Ramos (cell line): ENCODE measurements around the gene PTPN13.

Experiments
- in situ Hi-C: fragments of 300-500 bp; cut with MboI; formaldehyde crosslinking; loops from one replicate; pipeline ENCODE4 v1.14.3; 2022; ENCODE audit warnings: low sequenced_read_pairs; ENCODE audit not compliant: unreplicated experiment

Gene PTPN13, protein sequence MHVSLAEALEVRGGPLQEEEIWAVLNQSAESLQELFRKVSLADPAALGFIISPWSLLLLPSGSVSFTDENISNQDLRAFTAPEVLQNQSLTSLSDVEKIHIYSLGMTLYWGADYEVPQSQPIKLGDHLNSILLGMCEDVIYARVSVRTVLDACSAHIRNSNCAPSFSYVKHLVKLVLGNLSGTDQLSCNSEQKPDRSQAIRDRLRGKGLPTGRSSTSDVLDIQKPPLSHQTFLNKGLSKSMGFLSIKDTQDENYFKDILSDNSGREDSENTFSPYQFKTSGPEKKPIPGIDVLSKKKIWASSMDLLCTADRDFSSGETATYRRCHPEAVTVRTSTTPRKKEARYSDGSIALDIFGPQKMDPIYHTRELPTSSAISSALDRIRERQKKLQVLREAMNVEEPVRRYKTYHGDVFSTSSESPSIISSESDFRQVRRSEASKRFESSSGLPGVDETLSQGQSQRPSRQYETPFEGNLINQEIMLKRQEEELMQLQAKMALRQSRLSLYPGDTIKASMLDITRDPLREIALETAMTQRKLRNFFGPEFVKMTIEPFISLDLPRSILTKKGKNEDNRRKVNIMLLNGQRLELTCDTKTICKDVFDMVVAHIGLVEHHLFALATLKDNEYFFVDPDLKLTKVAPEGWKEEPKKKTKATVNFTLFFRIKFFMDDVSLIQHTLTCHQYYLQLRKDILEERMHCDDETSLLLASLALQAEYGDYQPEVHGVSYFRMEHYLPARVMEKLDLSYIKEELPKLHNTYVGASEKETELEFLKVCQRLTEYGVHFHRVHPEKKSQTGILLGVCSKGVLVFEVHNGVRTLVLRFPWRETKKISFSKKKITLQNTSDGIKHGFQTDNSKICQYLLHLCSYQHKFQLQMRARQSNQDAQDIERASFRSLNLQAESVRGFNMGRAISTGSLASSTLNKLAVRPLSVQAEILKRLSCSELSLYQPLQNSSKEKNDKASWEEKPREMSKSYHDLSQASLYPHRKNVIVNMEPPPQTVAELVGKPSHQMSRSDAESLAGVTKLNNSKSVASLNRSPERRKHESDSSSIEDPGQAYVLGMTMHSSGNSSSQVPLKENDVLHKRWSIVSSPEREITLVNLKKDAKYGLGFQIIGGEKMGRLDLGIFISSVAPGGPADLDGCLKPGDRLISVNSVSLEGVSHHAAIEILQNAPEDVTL (N-terminal part only)

DNA sequence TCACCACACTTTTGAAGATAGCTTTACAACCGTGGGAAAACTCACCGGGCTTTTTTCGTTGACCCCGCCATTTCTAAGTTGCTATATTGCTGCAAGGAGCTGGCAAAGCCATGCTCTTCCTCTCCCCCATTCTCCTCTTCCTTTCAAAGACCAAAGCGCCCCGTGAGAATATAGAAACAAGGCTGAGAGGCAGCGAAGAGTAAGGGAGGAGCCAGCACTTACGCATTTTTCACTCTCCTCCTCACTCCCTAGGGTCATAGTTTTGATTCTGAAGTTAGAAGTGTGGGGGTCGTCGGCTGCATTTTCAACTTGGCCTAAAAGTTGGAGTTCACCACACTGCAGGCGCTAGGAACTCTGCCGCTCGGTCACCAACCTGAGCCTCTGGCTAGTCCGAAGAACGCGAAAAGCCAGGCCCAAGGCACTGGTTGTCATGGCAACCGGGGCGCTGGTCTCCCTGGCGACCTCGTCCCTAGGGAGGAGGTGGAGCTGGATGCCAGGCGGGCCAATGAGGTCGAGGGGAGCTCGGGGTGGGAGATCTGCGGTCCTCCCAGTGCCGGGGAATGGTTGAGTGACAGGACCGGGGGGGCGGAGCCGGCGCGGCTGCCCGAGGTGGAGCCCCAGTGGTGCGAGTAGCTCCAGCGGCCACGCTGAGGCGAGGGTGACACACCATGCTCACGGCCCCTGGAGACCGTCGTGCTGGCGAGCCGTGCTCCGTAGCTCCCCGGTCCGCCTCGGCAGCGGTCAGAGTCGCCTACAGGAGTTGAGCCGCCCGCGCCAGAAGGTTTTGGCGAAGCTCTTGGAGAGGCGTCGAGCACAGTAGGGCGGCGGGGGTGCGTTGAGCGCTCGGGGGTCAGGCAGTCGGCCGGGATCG lies at the start of gene PTPN13:
PTPN13 (plus strand) TSS at position 628 of the 871 bp plus-strand sequence. CDS start 40,942 bp downstream, outside the sequence.
- in situ Hi-C loops, result no loop called here

DNA sequence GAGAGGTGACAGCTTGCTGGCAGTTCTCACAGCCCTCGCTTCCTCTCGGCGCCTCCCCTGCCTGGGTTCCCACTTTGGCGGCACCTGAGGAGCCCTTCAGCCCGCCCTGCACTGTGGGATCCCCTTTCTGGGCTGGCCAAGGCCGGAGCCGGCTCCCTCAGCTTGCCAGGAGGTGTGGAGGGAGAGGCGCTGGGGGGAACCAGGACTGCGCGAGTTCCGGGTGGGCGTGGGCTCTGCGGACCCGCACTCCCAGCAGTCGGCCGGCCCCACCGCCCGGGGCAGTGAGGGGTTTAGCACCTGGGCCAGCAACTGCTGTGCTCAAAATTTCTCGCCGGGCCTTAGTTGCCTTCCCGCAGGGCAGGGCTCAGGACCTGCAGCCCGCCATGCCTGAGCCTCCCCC lies 47.0 kb upstream of the PTPN13 start:
- in situ Hi-C loops, result no loop called here

DNA sequence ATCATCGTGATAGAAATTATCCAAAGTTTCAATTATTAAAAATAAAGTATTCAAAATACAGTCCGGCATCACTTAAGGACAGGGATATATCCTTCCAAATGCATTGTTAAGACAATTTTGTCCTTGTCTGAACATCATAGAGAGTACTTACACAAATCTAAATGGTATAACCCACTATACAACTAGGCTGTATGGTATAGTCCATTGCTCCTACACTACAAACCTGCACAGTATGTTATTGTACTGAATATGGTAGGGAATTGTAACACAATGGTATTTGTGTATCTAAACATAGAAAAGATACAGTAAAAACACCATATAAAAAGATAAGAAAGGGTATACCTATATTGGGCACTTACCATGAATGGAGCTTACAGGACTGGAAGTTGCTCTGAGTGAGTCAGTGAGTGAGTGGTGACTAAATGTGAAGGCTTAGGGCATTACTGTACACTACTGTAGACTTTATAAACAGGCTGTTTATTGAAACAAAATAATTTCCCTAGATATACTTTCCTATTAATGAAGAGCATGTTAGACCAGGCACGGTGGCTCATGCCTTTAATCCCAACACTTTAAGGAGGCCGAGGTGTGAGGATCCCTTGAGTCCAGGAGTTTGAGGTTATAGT lies 44.8 kb upstream of the PTPN13 start:
- in situ Hi-C loops, result no loop called here

DNA sequence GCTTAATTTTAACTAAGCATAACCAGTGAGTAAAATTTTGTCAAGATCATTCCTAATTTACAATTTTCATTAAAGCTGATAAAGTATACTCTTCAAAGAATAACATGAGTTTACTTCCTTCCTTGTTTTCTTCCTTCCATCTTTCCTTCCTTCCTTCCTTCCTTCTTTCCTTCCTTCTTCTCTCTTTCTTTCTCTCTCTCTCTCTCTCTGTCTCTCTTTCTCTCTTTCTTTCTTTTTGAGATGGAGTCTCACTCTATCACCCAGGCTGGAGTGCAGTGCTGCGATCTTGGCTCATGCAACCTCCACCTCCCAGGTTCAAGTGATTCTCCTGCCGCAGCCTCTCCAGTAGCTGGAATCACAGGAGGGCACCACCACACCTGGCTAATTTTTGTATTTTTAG lies 42.7 kb upstream of the PTPN13 start:
- in situ Hi-C loops, result no loop called here

DNA sequence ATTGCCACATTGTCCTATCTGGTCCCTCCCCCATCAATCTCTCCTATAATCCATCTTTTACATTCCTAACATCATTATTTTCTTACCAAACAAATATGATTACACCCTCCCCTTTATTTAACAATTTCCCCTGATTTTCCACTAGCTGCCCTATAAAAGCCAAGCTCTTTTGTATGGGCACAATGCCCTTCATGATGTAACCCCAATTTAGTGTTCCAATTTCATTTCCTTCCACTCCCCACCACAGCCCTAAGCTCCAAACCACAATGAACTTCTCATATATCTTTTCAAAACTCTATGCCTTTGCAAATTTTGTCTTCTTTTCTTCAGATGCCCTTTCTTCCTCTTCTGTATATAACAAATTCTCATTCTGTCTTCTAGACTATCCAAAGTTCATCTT lies 39.5 kb upstream of the PTPN13 start:
- in situ Hi-C loops, result no loop called here

DNA sequence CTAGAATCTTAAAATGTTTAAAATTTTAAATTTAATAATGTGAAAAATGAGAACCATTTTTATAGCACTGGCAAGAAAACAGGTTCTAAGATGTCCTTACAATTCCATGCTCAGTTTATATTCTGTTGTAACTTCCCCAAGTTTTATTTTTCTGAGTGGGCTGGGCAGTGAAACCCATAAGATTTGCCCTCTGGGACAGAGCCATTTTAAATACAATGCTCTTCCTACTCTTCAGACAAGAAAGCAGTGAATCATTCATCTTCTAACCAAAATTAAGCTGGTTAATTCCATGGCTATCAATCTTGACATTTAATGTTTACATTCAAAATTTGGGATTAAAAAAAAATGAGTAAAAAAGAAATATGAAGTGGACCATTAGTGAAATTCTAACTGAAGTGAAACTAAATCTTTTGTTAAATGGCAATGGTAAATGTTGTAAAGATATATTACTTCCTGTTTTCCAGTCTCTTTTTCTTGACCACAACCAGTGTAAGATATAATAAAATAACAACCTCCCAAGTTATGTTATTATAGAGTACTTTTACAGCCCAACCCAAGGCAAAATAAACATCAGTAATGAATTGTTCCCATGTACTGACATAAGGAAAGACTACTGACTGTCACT lies 37.2 kb upstream of the PTPN13 start:
- in situ Hi-C loops, result no loop called here

DNA sequence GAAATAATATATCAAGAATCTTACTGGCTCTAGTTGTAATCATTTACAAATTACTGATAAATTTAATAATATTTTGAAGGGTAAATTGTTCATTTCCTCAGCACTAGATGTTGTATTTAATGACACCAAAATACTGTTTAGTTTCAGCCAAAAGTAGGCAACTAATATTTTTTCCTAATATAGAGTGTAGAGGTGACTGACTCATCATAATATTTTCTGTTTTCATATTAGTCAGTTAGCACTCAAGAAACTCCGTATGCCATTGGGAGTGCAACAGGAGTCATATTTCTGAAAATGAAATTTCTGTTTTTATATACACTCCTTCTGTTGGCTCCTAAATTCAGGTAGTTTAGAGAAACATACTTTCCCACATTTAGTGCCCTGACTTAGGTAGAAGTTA lies 36.6 kb upstream of the PTPN13 start:
- in situ Hi-C loops, result no loop called here

DNA sequence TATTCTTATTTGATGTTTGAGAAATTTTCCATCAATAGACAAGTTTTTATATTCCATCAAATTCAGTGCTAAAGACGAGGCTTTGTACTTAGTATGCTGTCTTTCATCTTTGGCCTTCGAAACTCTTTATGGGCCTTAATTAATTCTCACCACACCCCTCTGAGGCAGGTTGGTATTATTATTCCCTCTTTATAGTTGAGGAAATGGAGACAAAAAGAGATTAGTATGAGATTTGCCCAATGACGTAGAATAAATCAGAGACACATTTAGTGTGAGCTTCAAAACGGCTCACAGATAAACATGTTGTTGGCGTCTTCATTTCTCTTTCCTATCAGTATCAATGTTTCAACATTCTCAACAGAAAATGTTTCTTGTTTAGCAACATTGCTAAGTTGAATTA lies 35.9 kb upstream of the PTPN13 start:
- in situ Hi-C loops, result no loop called here

DNA sequence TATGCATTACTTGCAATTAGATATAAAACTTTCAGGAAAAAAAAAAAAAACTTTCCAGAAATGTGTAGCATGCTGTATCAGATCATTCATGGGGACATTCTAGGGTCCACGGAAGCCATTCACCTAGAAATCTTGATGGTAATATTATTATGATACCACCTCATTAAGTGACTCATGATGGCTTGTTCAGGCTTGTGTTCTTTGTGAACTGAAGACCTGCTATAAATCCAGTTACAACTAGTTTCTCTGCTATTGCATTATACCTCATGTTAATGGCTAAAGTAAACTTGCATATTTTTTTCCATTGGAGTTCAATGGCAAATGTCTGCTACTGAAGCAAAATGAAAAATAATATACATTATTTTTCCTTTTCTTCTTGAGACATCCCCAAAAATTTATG lies 35.3 kb upstream of the PTPN13 start:
- in situ Hi-C loops, result no loop called here

DNA sequence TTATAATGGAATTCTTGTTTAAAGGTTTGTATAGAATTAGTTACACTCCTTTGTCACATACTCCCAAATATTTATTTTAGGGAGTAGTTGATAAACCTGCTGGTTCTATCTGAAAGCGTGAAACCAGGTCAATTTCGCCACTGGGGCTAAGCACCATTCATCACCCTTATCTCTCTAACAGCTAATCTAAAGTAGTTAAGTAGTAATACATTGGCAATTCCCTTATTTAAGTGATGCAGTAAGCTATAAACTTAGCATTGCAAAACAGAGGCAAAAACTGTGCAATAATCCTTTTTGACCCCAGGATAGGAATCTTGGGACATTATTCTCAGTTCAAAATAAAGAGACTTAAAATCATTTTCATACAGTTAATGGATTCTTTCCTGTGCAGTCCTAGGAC lies 33.7 kb upstream of the PTPN13 start:
- in situ Hi-C loops, result no loop called here

DNA sequence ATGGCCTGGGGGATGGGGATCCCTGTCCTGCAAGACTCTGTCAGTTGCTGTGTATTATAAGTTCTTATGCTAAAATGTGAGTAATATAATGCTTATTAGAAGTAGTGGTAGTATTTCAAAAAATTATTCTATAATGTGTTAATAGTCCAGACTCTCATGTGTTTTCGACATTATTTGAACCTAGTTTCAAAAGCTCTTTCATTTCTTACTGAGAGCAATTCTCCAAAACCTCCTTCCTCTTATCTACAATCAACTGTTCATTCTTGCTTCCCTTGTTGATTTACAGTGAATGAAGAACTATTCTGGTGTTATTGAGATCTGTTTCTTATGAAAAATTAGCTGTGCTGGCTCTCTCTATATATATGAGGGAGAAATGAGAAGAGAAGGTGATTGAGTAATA lies 32.9 kb upstream of the PTPN13 start:
- in situ Hi-C loops, result no loop called here

DNA sequence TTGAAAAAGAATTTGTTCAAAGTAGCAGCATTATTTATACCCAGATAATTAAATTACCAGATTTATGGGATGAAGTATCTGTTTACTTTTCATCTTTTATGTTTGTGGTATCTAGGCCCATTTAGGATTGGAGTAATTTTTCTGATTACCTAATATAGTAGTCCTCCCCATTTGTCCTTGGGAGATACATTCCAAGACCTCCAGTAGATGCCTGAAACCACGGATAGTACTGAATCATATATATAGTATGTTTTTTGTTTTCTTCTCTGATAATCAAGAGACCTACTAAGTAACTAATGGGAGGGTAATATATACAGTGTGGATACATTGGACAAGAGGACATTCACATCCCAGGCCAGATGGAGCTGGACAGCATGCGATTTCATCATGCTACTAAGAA lies 30.7 kb upstream of the PTPN13 start:
- in situ Hi-C loops, result no loop called here

DNA sequence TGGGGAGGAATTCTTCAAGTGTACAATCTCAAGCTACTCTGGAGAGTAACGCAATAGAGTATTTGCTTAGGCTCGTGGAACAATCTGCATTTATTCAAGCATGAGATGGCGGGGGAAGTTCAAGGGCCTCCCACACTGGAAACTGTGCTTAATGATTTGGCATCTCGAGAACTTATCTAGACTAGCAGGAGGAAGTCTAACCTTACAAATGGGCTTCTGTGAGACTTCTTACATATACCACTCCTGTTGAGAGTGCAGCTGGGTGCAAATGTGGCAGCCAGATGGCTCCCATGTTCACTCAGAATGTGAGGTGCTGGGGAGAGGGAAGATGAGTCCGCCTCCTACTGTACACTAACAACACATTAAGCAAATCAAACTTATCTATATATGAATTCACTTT lies 29.3 kb upstream of the PTPN13 start:
- in situ Hi-C loops, result no loop called here

DNA sequence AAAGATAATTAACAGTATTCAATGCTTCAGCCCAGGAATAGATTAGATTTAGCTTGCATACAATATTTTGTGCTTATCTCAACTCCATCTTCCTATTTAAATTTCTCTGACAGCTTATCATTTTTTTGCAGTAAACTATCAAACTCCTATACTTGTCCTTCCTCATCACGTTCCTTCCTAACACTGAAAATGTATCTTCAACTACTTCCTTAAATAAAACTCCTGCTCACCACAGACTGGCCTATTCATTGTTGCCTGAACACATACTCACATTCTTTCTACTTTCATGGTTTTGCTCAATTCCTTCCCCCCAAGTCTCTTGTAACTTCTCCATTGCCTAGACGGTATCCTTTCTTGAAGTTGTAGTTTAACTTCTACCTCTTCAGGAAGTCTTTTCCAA lies 28.5 kb upstream of the PTPN13 start:
- in situ Hi-C loops, result no loop called here

DNA sequence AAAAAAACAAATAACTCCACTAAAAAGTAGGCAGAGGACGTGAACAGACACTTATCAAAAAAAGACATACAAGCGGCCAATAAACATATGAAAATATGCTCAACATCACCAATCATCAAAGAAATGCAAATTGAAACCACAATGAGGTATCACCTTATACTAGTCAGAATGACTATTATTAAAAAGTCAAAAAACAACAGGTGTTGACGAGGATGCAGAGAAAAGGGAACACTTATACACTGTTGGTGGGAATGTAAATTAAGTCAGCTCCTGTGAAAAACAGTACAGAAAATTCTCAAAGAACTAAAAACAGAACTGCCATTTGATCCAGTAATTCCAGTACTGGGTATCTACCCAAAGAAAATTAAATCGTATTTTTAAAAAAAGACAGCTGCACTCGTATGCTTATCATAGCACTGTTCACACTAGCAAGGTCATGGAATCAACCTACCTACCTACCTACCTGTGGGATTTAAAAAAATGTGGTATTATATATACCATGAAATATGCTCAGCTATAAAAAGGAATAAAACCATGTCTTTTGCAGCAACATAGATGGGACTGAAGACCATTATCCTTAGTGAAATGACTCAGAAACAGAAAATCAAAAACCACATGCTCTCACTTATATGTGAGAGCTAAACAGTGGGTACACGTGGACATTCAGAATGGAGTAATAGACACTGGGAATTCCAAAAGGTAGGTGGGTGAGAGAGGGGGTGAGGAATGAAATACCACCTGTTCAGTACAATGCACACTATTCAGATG lies 24.8 kb upstream of the PTPN13 start:
- in situ Hi-C loops, result no loop called here

DNA sequence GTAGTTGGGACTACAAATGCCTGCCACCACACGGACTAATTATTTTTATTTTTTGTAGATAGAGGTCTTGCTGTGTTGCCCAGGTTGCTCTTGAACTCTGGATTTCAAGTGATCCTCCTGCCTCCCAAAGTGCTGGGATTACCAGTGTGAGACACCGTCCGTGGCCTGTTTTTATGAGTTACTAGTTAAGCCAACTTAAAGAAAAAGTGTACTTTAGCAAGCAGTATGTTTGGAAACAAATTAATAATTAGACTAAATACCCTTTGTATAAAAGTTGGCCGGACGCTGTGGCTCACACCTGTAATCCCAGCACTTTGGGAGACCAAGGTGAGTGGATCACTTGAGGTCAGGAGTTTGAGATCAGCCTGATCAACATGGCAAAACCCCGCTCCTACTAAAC lies 14.2 kb upstream of the PTPN13 start:
- in situ Hi-C loops, result no loop called here

DNA sequence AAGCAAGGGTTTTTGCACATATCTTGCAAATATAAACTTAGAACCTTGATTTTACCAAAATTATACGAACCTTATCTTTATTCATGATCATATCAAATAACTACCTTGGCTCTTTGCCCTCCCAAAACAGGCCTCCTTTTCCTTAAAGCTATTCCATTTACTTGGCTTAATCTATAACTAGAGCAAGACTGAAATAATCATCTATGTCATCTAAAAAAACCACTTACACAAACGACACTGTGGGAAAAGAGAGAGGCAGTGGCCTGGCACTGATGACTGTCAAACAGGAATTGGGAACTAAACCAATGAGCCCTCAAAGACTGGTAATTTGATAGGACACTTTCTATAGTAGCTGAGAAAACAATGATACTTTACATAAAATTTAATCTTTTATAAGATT lies 11.7 kb upstream of the PTPN13 start:
- in situ Hi-C loops, result no loop called here

DNA sequence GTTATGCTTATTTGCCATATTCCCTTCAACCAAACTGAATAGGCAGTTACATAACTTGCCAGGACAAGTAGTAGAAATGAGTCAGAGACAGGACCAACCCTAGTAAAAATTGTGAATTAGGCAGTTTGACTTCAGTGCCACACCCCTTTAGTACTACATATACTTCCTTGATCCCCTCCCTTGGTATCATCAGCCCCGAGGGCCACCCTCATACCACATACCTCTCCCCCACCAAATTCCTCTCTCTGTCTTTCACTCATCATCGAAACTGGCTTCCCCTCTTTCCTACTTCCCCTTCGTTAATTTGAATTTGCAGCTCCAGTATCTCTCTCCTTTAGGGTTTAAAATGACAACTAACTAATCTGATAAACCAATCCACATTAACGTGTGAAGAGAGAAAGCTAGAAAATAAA lies 7.9 kb upstream of the PTPN13 start:
- in situ Hi-C loops, result no loop called here
